RKO (cell line): ENCODE measurements around the gene CFAP90.

ENCODE experiments used
- DNase-seq: peaks from one replicate; pipeline ENCODE4 v3.0.0-alpha.2; 2016; ENCODE audit warnings: low spot score

CFAP90 gene

GRCh38 chr5:7822449-7822848 lies 28.5 kb downstream of the CFAP90 start:
- no peak for DNase-seq

GRCh38 chr5:7816535-7816901 lies 34.4 kb downstream of the CFAP90 start:
- DNase-seq: no peak

GRCh38 chr5:7815892-7816534 lies 34.9 kb downstream of the CFAP90 start:
- peak; percentile 54 for DNase-seq

- no peak for DNase-seq
Measured at GRCh38 chr5:7814816-7815215, 36.1 kb downstream of the CFAP90 start.

GRCh38 chr5:7813576-7813975 lies 37.4 kb downstream of the CFAP90 start:
- DNase-seq: no peak

- DNase-seq: no peak
Measured at GRCh38 chr5:7813007-7813406, 37.9 kb downstream of the CFAP90 start.

GRCh38 chr5:7811715-7812114 lies 39.2 kb downstream of the CFAP90 start:
- DNase-seq: no peak

- DNase-seq: no peak
Measured at GRCh38 chr5:7808998-7809397, 41.9 kb downstream of the CFAP90 start.

GRCh38 chr5:7805379-7805778 lies 45.6 kb downstream of the CFAP90 start:
- DNase-seq: no peak

- no peak for DNase-seq
Measured at GRCh38 chr5:7803937-7804336, 47.0 kb downstream of the CFAP90 start.

GRCh38 chr5:7802855-7803254 lies 48.1 kb downstream of the CFAP90 start:
- DNase-seq: no peak

- no peak for DNase-seq
Measured at GRCh38 chr5:7801891-7802614, 48.9 kb downstream of the CFAP90 start.

- DNase-seq: no peak
Measured at GRCh38 chr5:7795306-7795705, 55.6 kb downstream of the CFAP90 start.

GRCh38 chr5:7794823-7795222 lies 56.1 kb downstream of the CFAP90 start:
- no peak for DNase-seq

- no peak for DNase-seq
Measured at GRCh38 chr5:7794311-7794710, 56.6 kb downstream of the CFAP90 start.

GRCh38 chr5:7793895-7794294 lies 57.0 kb downstream of the CFAP90 start:
- DNase-seq: no peak

- no peak for DNase-seq
Measured at GRCh38 chr5:7789567-7789966, 61.4 kb downstream of the CFAP90 start.

- no peak for DNase-seq
Measured at GRCh38 chr5:7787770-7788169, 63.2 kb downstream of the CFAP90 start.

- DNase-seq: no peak
Measured at GRCh38 chr5:7784683-7785380, 66.1 kb downstream of the CFAP90 start.

GRCh38 chr5:7781899-7782298 lies 69.0 kb downstream of the CFAP90 start:
- DNase-seq: no peak
